Pancreas (tissue), 10 donors: ENCODE data around the gene ROBO3. TPM values are rescaled to one million over a fixed set of nuclear protein-coding genes. Genes with fewer than 3 reads are reported as not detected.

Experiments
- ATAC-seq, 4 donors: fragments of 200-7000 bp; cut with Tn5 transposase; one replicate each; pipeline versions ENCODE4 v1.8.0 to v1.9.1; 2020; ENCODE audit warnings: mild to moderate bottlenecking in 4 of 4, moderate library complexity in 4 of 4
- DNase-seq, 6 donors: peaks; one replicate each; pipeline ENCODE4 v3.0.0-alpha.2; 2020
- FAIRE-seq: peaks from 2 replicates; lab custom pipeline; 2012; peaks lifted over from hg19 to GRCh38; lab: Jason Lieb, UNC
- H3K27ac ChIP-seq, 4 donors: fragments of 200-600 bp; sonication (generic); 1 replicate in 3 of 4; 2 replicates in 1 of 4; pipeline versions ENCODE4 v1.5.0 to v1.8.0; 2020
- H3K27me3 ChIP-seq, 4 donors: fragments of 200-600 bp; one replicate each; pipeline ENCODE4 v1.8.0; 2021
- H3K36me3 ChIP-seq, 3 donors: fragments of 200-600 bp; sonication (generic) in 1 of 3; one replicate each; pipeline versions ENCODE4 v1.5.0 to v1.8.0; 2020 to 2021
- H3K4me1 ChIP-seq, 3 donors: fragments of 200-600 bp; one replicate each; pipeline ENCODE4 v1.8.0; 2021
- H3K4me3 ChIP-seq, 4 donors: fragments of 200-600 bp; sonication (generic) in 2 of 4; one replicate each; pipeline versions ENCODE4 v1.5.0 to v1.8.0; 2020 to 2021
- H3K9me3 ChIP-seq, 4 donors: fragments of 200-600 bp; one replicate each; pipeline ENCODE4 v1.8.0; 2021
- CTCF ChIP-seq, 4 donors: fragments of 200-600 bp; sonication (generic) in 3 of 4; IDR thresholded peaks; one replicate each; pipeline versions ENCODE4 v1.5.0 to v1.8.0; 2021; ENCODE audit warnings: antibody characterized with exemption in 4 of 4
- WGBS, 2 donors: extraction: QIAGEN DNeasy Blood & Tissue Kit; methylation state at CpG; one replicate each; pipeline ENCODE4 v1.1.7; 2013; 5-methylcytosine and 5-hydroxymethylcytosine counted together
- intact Hi-C, 3 donors: fragments of 100-400 bp; cut with DNase I; formaldehyde crosslinking; loops; one replicate each; pipeline versions ENCODE4 v1.11.1 to v1.14.2; 2022
- polyA plus RNA-seq, 2 donors: library from polyadenylated mRNA; stranded (reverse); fragments of 200-250 nt; gene quantifications; one replicate each; pipeline ENCODE4 v1.2.3, GENCODE V29; 2013
- total RNA-seq, 6 donors: library from RNA; stranded (reverse); fragmentation: NEBNext Ultra II Directional in 4 of 6; extraction: Animal tissue kit (Norgen Biotek cat#: 25700) in 4 of 6; gene quantifications; one replicate each; pipeline versions ENCODE4 v1.2.1 to v1.2.4, GENCODE V29; 2021 to 2023
- donor health status: healthy with polysubstance abuse.
- donor health status: DM: no; HTN: no; CAD: no; lungs with moderate emphysema.
- donor health status: DM: no; HTN: no; CAD: no.
- donor health status: control.
- donor health status: control.
- donor health status: Bipolar disorder and iron deficiency.
- donor health status: DM: yes; HTN: yes; CAD: no.
- donor health status: DM: no; HTN: no; CAD: no.
- donor health status: DM: no; HTN: no; CAD: no.
- donor health status: DM: yes; HTN: yes; CAD: no.

The ROBO3 gene
- total and polyA plus RNA-seq, 8 donors: 1.1 to 25.0 (median 2.8) TPM

DNA sequence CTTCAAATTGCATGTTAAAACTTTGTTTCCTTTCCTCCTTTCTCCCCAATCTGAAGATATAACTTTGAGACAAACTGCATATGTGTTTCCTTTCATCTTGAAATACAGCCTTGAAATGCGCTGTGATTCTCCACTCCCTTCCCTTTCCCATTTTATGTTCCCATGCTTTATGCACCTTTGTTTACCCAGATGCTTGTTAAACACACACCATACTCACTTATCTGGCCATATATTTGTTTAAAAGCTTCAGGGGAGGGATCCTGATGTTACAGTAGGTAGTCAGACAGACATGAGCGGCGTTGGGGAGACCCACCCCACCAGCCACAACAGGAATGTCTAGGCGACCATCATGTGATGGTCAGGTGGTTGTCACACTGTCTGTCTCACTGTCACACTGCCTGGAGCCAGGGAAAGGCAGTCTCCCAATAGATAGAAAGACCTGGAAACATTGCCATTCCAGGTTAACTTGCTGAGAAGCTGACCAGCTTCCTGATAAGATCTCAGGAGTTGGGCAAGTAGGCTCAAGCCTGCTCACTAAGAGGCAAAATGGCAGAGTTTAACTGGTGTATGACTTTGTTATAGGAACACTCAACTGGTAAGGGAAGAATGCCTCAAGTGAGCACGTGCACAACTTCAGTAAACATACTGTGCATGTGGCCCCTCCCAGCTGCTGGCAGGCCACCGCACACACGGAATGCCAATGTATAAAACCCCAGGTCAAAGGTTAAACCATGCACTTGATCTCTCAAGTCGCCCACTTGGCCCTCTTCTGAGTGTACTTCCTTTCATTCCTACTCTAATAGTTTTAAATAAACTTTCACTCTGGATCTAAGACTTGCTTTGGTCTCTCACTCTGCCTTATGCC is 41.5 kb upstream of the ROBO3 start:
- 47 to 53% methylated on average over 8 of the region's 8 CpGs for WGBS, 2 donors
- no peak for ATAC-seq

GRCh38 chr11:124825876-124826275 is 39.4 kb upstream of the ROBO3 start:
- no peaks in the 10 kb centered on the region for H3K36me3 ChIP-seq
- H3K27ac ChIP-seq: no peak overlapping the region
- FAIRE-seq (no peak), DNase-seq (no peak), ATAC-seq (no peak)
- intact Hi-C loops: no loop called here
- no peaks in the 10 kb centered on the region for H3K4me1 ChIP-seq
- no peaks in the 10 kb centered on the region for H3K9me3 ChIP-seq
- H3K27me3 ChIP-seq: no peaks in the 10 kb centered on the region
- no peak for TF ChIP-seq CTCF (IDR thresholded peaks at IDR 0.05)
- 45 to 61% methylated on average over 3 of the region's 3 CpGs for WGBS, 2 donors
- no peak overlapping the region for H3K4me3 ChIP-seq

More for the DNA sequence above, 41.5 kb upstream of the ROBO3 start:
- Histone ChIP-seq H3K4me1 (no peaks in the 10 kb centered on the region), H3K36me3 (no peaks in the 10 kb centered on the region), H3K9me3 (no peaks in the 10 kb centered on the region), H3K27ac (no peak overlapping the region), H3K27me3 (no peaks in the 10 kb centered on the region), H3K4me3 (no peak overlapping the region)
- no peak for DNase-seq
- intact Hi-C loops: no loop called here
- no peak for FAIRE-seq
- TF ChIP-seq CTCF (IDR thresholded peaks at IDR 0.05): no peak

GRCh38 chr11:124829986-124830385 is 35.2 kb upstream of the ROBO3 start:
- TF ChIP-seq CTCF (IDR thresholded peaks at IDR 0.05): no peak
- DNase-seq: no peak
- ATAC-seq: no peak
- H3K36me3 ChIP-seq: no peaks in the 10 kb centered on the region
- WGBS, 2 donors: 62 to 63% methylated on average over 3 of the region's 3 CpGs
- H3K27ac ChIP-seq: no peak overlapping the region
- H3K4me3 ChIP-seq: no peak overlapping the region
- no peaks in the 10 kb centered on the region for H3K9me3 ChIP-seq
- H3K4me1 ChIP-seq: no peaks in the 10 kb centered on the region
- FAIRE-seq: no peak
- H3K27me3 ChIP-seq: no peaks in the 10 kb centered on the region
- intact Hi-C loops: loop anchor here (10.0 kb wide), 1 partner anchor 165 kb away; no protein-coding TSS in a partner anchor

DNA sequence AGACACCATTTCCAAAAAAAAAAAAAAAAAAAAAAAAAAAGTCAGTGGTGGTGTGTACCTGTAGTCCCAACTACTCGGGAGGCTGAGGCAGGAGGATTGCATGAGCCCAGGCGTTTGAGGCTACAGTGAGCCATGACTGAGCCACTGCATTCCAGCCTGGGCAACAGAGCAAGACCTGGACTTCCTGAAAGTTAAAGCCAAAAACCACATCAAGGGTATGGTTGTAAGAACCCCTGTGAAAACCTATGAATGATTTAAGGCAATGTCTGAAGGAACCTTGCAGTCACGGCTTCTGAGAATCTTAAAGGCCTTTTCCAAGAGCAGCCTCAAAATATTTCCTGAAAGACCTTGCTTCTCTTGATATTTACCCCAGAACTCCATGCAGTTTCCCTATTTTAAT is 34.5 kb upstream of the ROBO3 start:
- no peaks in the 10 kb centered on the region for H3K4me1 ChIP-seq
- intact Hi-C loops: loop anchor here (10.0 kb wide), 1 partner anchor 166 kb away; no protein-coding TSS in a partner anchor
- no peaks in the 10 kb centered on the region for H3K9me3 ChIP-seq
- FAIRE-seq (no peak), DNase-seq (no peak), ATAC-seq (no peak)
- WGBS, 2 donors: 83 to 89% methylated on average over 3 of the region's 3 CpGs
- H3K36me3 ChIP-seq: no peaks in the 10 kb centered on the region
- TF ChIP-seq CTCF (IDR thresholded peaks at IDR 0.05): no peak
- H3K4me3 ChIP-seq: no peak overlapping the region
- H3K27ac ChIP-seq: no peak overlapping the region
- no peaks in the 10 kb centered on the region for H3K27me3 ChIP-seq

- FAIRE-seq (no peak), DNase-seq (no peak), ATAC-seq (no peak)
- intact Hi-C loops: loop anchor here (10.0 kb wide), 1 partner anchor 167 kb away; no protein-coding TSS in a partner anchor
- Histone ChIP-seq H3K4me3 (no peak overlapping the region), H3K36me3 (no peaks in the 10 kb centered on the region), H3K9me3 (no peaks in the 10 kb centered on the region), H3K4me1 (no peaks in the 10 kb centered on the region), H3K27ac (no peak overlapping the region), H3K27me3 (no peaks in the 10 kb centered on the region)
- WGBS, 2 donors: 89 to 98% methylated on average over 2 of the region's 2 CpGs
- TF ChIP-seq CTCF (IDR thresholded peaks at IDR 0.05): no peak
Observed at GRCh38 chr11:124831897-124832296, 33.3 kb upstream of the ROBO3 start.
